ENCODE data around the gene HCRTR2.

DNA sequence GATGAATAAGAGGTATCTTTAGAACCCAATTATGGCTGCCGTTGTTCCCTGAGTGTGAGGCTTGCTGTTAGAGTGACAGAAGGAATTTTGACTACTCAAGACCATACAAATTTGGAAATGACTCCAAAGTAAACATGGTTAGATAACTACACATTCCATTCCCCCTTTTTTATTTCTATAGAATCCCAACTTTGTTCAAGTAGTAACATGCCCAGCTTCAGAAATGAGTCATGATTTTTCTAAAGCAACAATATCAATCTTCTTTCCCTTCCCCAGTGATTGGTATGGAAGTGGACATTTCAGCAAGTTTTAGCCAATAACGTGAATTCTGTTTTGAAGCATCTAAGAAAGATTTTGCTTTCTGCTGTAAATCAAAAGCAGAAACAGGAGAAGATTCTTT lies 37.8 kb downstream of the HCRTR2 start:
- no peak for TF ChIP-seq POLR2A (IDR thresholded peaks at IDR 0.05; ENCODE audit: low read depth, low read length)
- TF ChIP-seq POLR2AphosphoS5 (IDR thresholded peaks at IDR 0.05; ENCODE audit: low read depth, low read length), result no peak
- TF ChIP-seq POU2F2 (IDR thresholded peaks at IDR 0.05; ENCODE audit: low read depth, low read length), result no peak
- no peak for TF ChIP-seq TAF1 (IDR thresholded peaks at IDR 0.05; ENCODE audit: low read depth, low read length)

Data from GM12891 (cell line).